Measurements from ENCODE around the gene IMMP1L.

IMMP1L gene

GRCh38 chr11:31535479-31535878, 26.1 kb upstream of the IMMP1L start:
- Histone ChIP-seq H3K18ac (ENCODE audit: low read length) (no peak overlapping the region), H2AFZ (ENCODE audit: insufficient read depth, low read length, poor library complexity) (no peak overlapping the region), H3K27ac (ENCODE audit: low read depth, low read length) (no peak overlapping the region), H4K8ac (ENCODE audit: low read depth, low read length) (no peak overlapping the region), H4K91ac (ENCODE audit: low read depth, low read length) (no peak overlapping the region), H3K23ac (ENCODE audit: low read length) (no peak overlapping the region), H3K9me3 (ENCODE audit: insufficient read depth, low read depth, low read length) (no peaks in the 10 kb centered on the region), H2BK5ac (ENCODE audit: low read depth, low read length, poor library complexity) (no peak overlapping the region), H3K4me3 (ENCODE audit: low read depth, low read length) (no peak overlapping the region), H2AK5ac (ENCODE audit: low read length) (no peak overlapping the region), H3K4me2 (ENCODE audit: low read length) (no peak overlapping the region), H4K12ac (ENCODE audit: low read depth, low read length) (no peak overlapping the region), H2BK12ac (ENCODE audit: low read length) (no peak overlapping the region), H3K4ac (ENCODE audit: low read depth, low read length) (no peak overlapping the region), H3K14ac (ENCODE audit: low read length) (no peak overlapping the region), H3K79me1 (ENCODE audit: low read length) (no peaks in the 10 kb centered on the region), H3K36me3 (ENCODE audit: control insufficient read depth in 1 of 2, insufficient read depth in 2 of 2, low read length in 2 of 2) (no peaks in the 10 kb centered on the region), H3K4me1 (ENCODE audit: control insufficient read depth in 1 of 2, insufficient read depth in 2 of 2, low read length in 2 of 2) (no peaks in the 10 kb centered on the region), H2BK120ac (ENCODE audit: insufficient read depth, low read length, poor library complexity) (no peak overlapping the region), H3K9ac (ENCODE audit: low read length) (no peak overlapping the region), H3K27me3 (ENCODE audit: insufficient read depth, low read length) (no peaks in the 10 kb centered on the region), H3K79me2 (ENCODE audit: control insufficient read depth, insufficient read depth, low read length, poor library complexity) (no peaks in the 10 kb centered on the region)
- no peak for DNase-seq
- WGBS (ENCODE audit: extremely low coverage, insufficient coverage, insufficient read length) = no CpG with 5 or more reads among the region's 4 CpGs

DNA sequence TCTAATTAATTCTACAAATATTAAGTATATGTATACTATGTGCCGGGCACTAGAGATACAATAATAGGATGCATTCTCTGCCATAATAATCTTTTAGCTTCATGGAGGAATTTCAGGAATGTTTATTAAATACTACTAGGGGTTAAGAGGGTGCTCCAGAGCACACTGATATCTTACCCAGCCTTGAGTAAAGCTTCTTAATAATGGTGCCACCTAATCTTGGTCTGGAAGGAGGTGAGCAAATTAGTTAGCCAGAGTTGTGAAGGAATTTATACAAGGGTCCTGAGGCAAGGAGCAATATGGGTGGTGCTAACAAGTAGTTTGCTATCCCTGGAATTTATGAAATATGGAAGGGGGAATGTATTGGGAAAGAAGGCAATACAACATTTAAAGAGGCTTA, 21.9 kb upstream of the IMMP1L start:
- Histone ChIP-seq H2BK12ac (ENCODE audit: low read length) (no peak overlapping the region), H4K12ac (ENCODE audit: low read depth, low read length) (no peak overlapping the region), H3K14ac (ENCODE audit: low read length) (no peak overlapping the region), H3K4ac (ENCODE audit: low read depth, low read length) (no peak overlapping the region), H2BK5ac (ENCODE audit: low read depth, low read length, poor library complexity) (no peak overlapping the region), H3K27ac (ENCODE audit: low read depth, low read length) (no peak overlapping the region), H4K8ac (ENCODE audit: low read depth, low read length) (no peak overlapping the region), H3K27me3 (ENCODE audit: insufficient read depth, low read length) (no peaks in the 10 kb centered on the region), H3K4me1 (ENCODE audit: control insufficient read depth in 1 of 2, insufficient read depth in 2 of 2, low read length in 2 of 2) (no peaks in the 10 kb centered on the region), H3K18ac (ENCODE audit: low read length) (no peak overlapping the region), H2AK5ac (ENCODE audit: low read length) (no peak overlapping the region), H3K4me2 (ENCODE audit: low read length) (no peak overlapping the region), H4K91ac (ENCODE audit: low read depth, low read length) (no peak overlapping the region), H3K79me2 (ENCODE audit: control insufficient read depth, insufficient read depth, low read length, poor library complexity) (no peaks in the 10 kb centered on the region), H3K23ac (ENCODE audit: low read length) (no peak overlapping the region), H3K36me3 (ENCODE audit: control insufficient read depth in 1 of 2, insufficient read depth in 2 of 2, low read length in 2 of 2) (no peaks in the 10 kb centered on the region), H3K4me3 (ENCODE audit: low read depth, low read length) (no peak overlapping the region), H3K79me1 (ENCODE audit: low read length) (no peaks in the 10 kb centered on the region), H2AFZ (ENCODE audit: insufficient read depth, low read length, poor library complexity) (no peak overlapping the region), H3K9ac (ENCODE audit: low read length) (no peak overlapping the region), H2BK120ac (ENCODE audit: insufficient read depth, low read length, poor library complexity) (no peak overlapping the region), H3K9me3 (ENCODE audit: insufficient read depth, low read depth, low read length) (no peaks in the 10 kb centered on the region)
- DNase-seq = peak in 1 of 2 donors; percentile 31
- no CpG with 5 or more reads among the region's 1 CpG for WGBS (ENCODE audit: extremely low coverage, insufficient coverage, insufficient read length)

- Histone ChIP-seq H3K9ac (ENCODE audit: low read length) (no peak overlapping the region), H3K27me3 (ENCODE audit: insufficient read depth, low read length) (no peaks in the 10 kb centered on the region), H4K8ac (ENCODE audit: low read depth, low read length) (no peak overlapping the region), H3K23ac (ENCODE audit: low read length) (no peak overlapping the region), H3K14ac (ENCODE audit: low read length) (no peak overlapping the region), H2BK12ac (ENCODE audit: low read length) (no peak overlapping the region), H2BK120ac (ENCODE audit: insufficient read depth, low read length, poor library complexity) (no peak overlapping the region), H3K4me3 (ENCODE audit: low read depth, low read length) (no peak overlapping the region), H2AFZ (ENCODE audit: insufficient read depth, low read length, poor library complexity) (no peak overlapping the region), H3K36me3 (ENCODE audit: control insufficient read depth in 1 of 2, insufficient read depth in 2 of 2, low read length in 2 of 2) (no peaks in the 10 kb centered on the region), H2BK5ac (ENCODE audit: low read depth, low read length, poor library complexity) (no peak overlapping the region), H3K4ac (ENCODE audit: low read depth, low read length) (no peak overlapping the region), H4K91ac (ENCODE audit: low read depth, low read length) (no peak overlapping the region), H3K27ac (ENCODE audit: low read depth, low read length) (no peak overlapping the region), H3K79me2 (ENCODE audit: control insufficient read depth, insufficient read depth, low read length, poor library complexity) (no peaks in the 10 kb centered on the region), H3K4me2 (ENCODE audit: low read length) (no peak overlapping the region), H4K12ac (ENCODE audit: low read depth, low read length) (no peak overlapping the region), H2AK5ac (ENCODE audit: low read length) (no peak overlapping the region), H3K18ac (ENCODE audit: low read length) (no peak overlapping the region), H3K79me1 (ENCODE audit: low read length) (no peaks in the 10 kb centered on the region), H3K4me1 (ENCODE audit: control insufficient read depth in 1 of 2, insufficient read depth in 2 of 2, low read length in 2 of 2) (no peaks in the 10 kb centered on the region), H3K9me3 (ENCODE audit: insufficient read depth, low read depth, low read length) (no peaks in the 10 kb centered on the region)
- DNase-seq = no peak
Measured at GRCh38 chr11:31529701-31530100, 20.3 kb upstream of the IMMP1L start.

GRCh38 chr11:31529189-31529588, 19.8 kb upstream of the IMMP1L start:
- no CpG with 5 or more reads among the region's 2 CpGs for WGBS (ENCODE audit: extremely low coverage, insufficient coverage, insufficient read length)
- H3K9ac ChIP-seq (ENCODE audit: low read length) = no peak overlapping the region
- no peak overlapping the region for H2AK5ac ChIP-seq (ENCODE audit: low read length)
- no peak overlapping the region for H4K91ac ChIP-seq (ENCODE audit: low read depth, low read length)
- no peak overlapping the region for H2BK120ac ChIP-seq (ENCODE audit: insufficient read depth, low read length, poor library complexity)
- no peak overlapping the region for H3K4ac ChIP-seq (ENCODE audit: low read depth, low read length)
- H3K4me1 ChIP-seq (ENCODE audit: control insufficient read depth in 1 of 2, insufficient read depth in 2 of 2, low read length in 2 of 2) = no peaks in the 10 kb centered on the region
- no peaks in the 10 kb centered on the region for H3K79me2 ChIP-seq (ENCODE audit: control insufficient read depth, insufficient read depth, low read length, poor library complexity)
- no peak overlapping the region for H2BK5ac ChIP-seq (ENCODE audit: low read depth, low read length, poor library complexity)
- no peak overlapping the region for H2AFZ ChIP-seq (ENCODE audit: insufficient read depth, low read length, poor library complexity)
- no peak for DNase-seq
- no peaks in the 10 kb centered on the region for H3K9me3 ChIP-seq (ENCODE audit: insufficient read depth, low read depth, low read length)
- H4K8ac ChIP-seq (ENCODE audit: low read depth, low read length) = no peak overlapping the region
- no peak overlapping the region for H2BK12ac ChIP-seq (ENCODE audit: low read length)
- H4K12ac ChIP-seq (ENCODE audit: low read depth, low read length) = no peak overlapping the region
- no peak overlapping the region for H3K27ac ChIP-seq (ENCODE audit: low read depth, low read length)
- no peak overlapping the region for H3K4me2 ChIP-seq (ENCODE audit: low read length)
- no peaks in the 10 kb centered on the region for H3K79me1 ChIP-seq (ENCODE audit: low read length)
- no peak overlapping the region for H3K23ac ChIP-seq (ENCODE audit: low read length)
- no peaks in the 10 kb centered on the region for H3K36me3 ChIP-seq (ENCODE audit: control insufficient read depth in 1 of 2, insufficient read depth in 2 of 2, low read length in 2 of 2)
- no peak overlapping the region for H3K4me3 ChIP-seq (ENCODE audit: low read depth, low read length)
- no peaks in the 10 kb centered on the region for H3K27me3 ChIP-seq (ENCODE audit: insufficient read depth, low read length)
- H3K18ac ChIP-seq (ENCODE audit: low read length) = no peak overlapping the region
- H3K14ac ChIP-seq (ENCODE audit: low read length) = no peak overlapping the region

All from trophoblast cell (in vitro differentiated cells and primary cell).